GM18505 (cell line): ENCODE results near the gene PDCD1LG2.
"Not testable (repeated sequence)": the region's sequence is repeated elsewhere in the genome, so short reads cannot be mapped to it uniquely, and the experiment has no call there.

Experiments used
- ATAC-seq: cut with Tn5 transposase; IDR thresholded peaks from one replicate; pipeline ENCODE4 v1.9.1; 2021; ENCODE audit not compliant: unreplicated experiment
- POLR2A ChIP-seq: IDR thresholded peaks from 4 replicates; pipeline ENCODE4 v1.6.1; 2011; ENCODE audit warnings: borderline replicate concordance; ENCODE audit not compliant: insufficient read depth, insufficient read length; ENCODE audit errors: extremely low read depth

Gene PDCD1LG2

DNA sequence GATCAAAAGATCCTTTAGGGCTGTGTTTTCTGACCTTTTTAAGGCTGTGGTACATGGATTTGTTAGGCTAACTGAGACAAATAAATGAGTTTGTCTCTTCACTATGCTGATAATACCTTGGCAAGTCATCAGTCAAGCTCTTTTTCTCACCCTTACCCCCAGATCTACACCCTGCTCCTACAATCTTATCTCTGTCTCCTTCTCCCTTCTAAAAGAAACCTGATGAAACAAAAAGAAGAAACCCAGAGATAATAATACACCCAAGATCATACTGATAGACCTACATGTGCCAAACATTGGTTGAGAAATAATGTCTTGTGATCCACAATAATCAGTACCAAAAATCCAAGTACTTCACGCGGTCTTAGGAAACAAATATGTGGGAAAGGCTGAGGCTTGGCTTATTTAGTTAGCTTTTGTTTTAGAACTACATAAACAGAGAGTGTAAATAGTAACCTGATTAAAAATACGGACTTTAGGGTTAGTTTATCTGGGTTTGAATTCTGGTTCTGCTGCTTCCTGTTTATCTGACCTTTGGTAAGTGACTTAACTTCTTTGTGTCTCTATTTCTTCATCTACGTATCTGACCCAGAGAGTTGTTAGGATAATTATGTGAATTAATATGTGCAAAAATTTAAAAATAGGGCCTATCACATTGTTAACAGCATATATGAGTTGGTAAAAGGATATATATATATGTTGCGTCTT lies 24.8 kb upstream of the PDCD1LG2 start:
- no peak for ATAC-seq
- no peak for TF ChIP-seq POLR2A

DNA sequence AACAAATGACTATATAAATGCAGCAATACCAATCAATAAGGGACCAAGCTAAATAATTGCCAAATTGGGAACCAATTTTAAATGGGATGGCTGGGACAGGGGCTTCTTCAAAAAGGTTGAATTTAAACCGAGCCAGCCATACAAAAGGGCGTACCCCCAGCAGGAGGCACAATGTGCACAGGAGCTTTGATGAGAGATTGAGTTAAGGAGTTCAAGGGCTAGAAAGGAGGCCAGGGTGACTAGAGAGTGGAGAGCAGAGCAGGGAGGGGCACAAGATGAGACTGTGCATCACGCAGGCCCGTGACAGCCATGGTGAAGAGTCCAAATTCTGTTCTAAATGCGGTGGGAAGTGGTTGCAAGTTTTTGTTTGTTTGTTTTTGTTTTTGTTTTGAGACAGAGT lies 23.3 kb upstream of the PDCD1LG2 start:
- TF ChIP-seq POLR2A = no peak
- ATAC-seq = no peak

DNA sequence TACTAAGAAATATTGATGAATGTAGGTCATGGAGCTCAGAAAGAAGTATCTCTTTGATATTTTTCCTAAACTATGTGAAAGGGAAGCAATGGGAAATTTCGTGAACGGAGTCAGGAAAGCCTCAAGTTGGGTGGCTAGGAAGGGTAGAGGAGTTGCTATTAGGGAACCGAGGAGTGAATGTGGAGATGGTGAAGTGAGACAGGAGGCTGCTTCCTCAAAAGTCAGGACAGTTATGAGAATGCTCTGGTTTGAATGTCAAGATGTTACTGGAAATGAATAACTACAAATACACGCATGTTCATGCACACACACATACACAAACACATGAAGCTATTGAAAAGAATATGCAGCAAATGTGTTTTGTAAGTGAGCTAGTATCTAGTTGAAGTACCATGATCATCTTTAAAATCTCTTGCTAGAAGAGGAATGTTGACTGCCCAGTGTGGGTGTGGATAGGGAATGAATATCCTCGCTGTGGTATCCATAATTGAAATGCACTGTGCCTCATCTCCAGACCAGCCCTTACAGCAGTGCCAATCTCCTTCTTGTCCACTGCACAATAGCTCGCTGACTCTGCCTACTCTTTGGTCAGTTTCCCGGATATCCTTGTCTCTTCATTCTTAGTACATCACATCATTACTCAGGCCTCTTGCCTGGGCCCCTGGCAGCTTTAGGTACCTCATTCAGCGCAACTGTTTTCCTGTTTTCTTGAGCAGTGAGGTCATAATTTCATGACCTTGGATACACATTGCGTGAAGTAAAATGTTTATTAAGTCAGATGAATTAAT lies 21.9 kb upstream of the PDCD1LG2 start:
- no peak for TF ChIP-seq POLR2A
- no peak for ATAC-seq

DNA sequence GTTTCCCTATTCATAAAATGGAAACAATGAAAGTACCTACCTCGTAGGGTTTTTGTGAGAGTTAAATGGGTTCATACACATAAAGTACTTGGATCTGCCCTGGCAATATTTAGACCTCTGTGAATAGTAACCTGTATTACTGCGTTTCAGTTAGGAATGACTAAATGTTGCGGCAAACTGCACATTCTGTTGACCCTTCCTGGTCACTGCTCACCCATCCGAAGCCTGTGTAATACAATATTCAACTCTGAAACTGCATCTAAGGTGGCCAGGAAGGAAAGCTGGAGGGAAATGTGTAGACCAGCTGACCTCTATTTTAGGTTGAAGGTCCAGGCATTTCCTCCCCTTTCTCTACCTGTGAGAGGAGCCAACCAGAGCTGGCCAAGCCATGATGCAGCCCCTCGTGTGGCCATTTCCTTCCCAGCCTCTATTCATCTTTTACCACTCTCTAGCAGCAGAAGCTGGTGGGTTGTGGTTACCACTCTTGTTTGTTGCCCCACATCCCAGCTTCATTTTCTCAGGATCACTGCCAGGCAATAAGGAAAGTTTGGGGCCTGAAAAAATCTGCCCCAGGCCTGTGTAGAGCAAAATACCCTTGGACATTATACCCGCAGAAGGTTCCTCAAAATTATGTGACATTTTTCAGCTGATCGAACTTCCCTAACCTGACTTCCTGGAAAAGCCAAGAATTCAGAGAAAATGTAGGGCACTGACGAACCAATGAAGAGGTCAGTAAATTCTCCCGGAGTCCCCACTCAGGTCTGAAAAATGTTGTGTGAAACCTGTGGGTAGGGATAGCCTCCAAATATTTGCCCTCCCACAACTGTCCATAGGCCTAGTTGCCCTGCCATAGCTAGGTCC lies 20.5 kb upstream of the PDCD1LG2 start:
- TF ChIP-seq POLR2A = no peak
- no peak for ATAC-seq

DNA sequence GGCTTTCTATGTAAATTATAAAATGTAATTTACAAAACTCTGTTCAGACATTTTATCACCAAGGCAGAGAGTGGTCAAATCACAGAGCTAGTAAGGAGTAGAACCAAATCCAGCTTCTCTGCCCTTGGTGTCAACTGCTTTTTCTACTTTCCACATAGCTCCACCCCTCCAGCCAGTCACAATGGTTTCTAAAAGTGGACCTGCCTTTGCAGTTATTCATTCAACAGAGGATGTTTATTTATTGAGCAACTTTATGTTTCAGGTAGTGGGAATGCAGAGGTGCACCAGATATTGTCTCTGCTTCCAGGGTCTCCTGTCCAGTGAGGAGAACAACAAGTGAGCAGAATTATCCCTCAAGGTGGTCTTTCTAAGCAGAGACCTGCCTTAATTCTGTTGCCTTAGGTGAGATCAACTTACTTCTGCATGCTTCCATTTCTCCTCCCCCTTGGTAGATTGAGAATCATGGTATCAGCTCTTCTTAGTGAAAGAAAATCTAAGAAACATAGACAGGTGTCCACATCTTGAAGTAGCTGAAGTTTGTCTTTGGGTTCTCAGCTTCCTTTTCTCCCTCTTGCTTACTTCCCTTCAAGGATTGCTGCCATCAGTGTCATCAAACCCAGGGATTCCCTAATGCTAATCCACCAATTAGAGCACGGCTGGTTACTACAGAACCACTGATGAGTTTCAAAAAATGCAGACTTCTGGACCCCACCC lies 17.2 kb upstream of the PDCD1LG2 start:
- TF ChIP-seq POLR2A = no peak
- ATAC-seq = no peak

DNA sequence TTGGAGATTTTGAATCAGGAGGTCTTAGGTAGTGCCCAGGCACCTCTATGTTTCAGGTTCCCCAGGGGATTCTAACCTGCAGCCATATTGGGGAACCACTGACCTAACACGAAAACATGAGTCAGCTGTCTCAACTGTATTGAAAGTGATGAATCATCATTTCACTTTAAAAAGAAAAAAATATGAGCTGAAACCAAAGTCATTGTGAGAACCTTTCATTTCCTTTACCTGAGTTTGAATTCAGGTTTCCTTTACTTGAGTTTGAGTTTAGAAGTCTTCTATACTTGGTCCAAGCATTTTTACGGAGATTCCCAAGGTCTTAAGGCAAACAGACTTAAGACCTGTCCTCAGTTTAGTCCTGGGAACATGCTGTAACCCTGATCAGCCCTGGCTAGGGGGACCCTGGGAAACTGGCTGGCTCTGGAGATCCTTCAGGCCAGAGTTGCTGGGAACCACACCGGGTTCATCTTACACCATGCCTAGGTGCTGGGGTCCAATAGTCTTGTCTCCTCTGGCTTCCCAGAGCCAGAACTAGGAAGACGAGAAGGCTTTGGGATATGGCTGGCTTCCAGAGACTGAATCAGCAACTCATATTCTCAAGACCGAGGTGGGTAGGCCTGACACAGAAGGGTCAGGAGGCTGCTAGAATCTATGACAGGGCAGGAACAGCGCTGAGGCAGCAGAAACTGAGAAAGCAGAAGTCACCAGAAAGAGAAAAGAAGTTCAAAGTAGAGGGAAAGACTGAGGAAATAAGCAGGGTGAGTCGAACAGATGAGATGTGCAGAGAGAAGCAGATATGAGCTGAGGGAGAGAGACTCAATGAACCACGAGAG lies 16.4 kb upstream of the PDCD1LG2 start:
- peak; percentile 84 for ATAC-seq
- no peak for TF ChIP-seq POLR2A

DNA sequence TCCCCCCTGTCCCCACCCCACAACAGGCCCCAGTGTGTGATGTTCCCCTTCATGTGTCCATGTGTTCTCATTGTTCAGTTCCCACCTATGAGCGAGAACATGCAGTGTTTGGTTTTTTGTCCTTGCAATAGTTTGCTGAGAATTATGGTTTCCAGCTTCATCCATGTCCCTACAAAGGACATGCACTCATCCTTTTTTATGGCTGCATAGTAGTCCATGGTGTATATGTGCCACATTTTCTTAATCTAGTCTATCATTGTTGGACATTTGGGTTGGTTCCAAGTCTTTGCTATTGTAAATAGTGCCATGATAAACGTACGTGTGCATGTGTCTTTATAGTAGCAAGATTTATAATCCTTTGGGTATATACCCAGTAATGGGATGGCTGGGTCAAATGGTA lies 15.6 kb upstream of the PDCD1LG2 start:
- ATAC-seq = not testable (repeated sequence)

DNA sequence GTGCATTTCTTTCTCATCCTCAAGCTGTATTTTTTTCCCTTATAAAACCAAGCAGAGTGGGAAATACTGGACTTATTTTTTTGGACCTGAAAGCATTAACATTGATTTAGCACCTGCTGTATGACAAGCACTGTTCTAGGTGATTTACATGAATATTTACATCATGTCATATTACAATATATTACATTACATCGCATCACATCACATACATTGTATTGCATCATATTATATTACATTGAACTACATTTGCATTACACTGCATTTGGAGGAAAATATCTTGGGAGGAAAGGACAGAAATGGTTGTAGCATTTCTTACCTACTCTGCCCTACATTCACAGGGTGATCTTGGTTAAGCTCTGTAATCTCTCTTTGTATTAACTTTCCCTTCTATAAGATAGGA lies 11.2 kb upstream of the PDCD1LG2 start:
- TF ChIP-seq POLR2A = no peak
- no peak for ATAC-seq

DNA sequence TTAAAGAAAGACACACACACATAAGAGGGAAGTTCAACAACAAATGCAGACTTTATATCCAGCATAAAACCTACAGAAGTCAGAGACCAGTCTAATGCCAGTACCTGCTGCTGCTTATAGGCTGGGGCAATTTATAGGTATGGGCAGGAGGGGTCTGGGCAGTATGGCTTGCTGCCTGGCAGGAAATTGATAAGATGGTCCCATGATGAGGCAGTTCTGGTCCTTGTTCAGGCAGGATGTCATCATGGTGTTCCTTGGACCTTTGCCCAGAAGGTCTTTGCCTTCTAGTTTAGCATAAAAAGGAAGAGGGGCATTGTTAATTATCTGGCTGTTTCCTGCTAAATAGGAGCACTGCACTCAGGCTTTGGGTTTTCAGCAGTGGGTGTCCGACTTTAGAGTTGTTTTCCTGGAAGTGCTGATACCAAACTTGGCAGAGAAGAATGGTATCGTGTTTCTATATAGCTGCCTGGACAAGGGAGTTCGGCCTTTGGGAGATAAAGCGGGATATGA lies 10.4 kb upstream of the PDCD1LG2 start:
- ATAC-seq = no peak

DNA sequence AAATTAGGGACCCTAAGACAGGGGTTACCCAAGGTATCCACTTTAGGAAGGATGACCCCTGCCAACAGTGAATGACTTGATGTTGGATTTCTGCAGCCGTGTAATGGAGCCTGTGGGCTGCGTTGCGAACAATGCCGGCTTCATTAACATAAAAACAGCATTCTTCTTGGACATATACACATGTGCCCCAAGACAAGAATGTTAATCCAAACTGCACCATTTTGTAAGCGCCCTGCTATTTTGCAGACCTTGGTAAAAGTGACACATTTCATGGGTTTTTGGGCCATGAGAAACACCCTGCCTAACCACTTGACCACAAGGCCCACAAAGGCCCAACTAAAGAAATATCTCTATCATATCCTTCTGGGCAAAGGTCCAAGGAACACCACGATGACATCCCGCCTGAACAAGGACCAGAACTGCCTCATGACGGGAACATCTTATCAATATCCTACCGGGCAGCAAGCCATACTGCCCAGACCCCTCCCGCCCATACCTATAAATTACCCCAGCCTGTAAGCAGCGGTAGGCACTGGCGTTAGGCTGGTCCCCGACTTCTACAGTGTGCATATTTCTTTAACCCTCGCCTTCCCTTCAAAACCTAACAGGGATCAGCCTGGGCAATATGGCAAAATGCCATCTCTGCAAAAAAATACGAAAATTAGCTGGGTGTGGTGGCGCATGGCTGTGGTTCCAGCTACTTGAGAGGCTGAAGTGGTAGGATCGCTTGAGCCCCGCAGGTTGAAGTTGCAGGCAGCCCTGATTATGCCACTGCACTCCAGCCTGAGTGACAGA lies 9.7 kb upstream of the PDCD1LG2 start:
- TF ChIP-seq POLR2A = no peak
- ATAC-seq = no peak

More for the DNA sequence above, 10.4 kb upstream of the PDCD1LG2 start:
- no peak for TF ChIP-seq POLR2A

DNA sequence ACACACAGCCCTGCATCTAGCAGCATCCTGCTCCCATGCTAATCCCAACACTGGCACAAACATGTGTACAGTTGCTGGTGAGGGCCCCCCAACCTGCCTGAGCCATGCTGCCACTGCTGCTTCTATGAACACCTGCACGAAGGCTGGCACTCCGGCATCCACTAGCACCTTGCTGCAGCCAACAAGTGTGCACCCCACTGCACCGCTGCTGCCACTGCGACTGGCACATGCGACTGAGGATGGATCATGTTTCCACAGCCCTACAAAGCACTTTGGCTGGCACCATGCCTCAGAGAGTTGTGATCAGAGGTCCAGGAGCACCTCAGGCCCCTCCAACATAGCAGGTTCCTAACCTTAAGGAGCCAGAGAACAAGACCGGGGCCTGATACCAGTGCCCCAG lies 7.8 kb upstream of the PDCD1LG2 start:
- ATAC-seq = no peak
- no peak for TF ChIP-seq POLR2A

DNA sequence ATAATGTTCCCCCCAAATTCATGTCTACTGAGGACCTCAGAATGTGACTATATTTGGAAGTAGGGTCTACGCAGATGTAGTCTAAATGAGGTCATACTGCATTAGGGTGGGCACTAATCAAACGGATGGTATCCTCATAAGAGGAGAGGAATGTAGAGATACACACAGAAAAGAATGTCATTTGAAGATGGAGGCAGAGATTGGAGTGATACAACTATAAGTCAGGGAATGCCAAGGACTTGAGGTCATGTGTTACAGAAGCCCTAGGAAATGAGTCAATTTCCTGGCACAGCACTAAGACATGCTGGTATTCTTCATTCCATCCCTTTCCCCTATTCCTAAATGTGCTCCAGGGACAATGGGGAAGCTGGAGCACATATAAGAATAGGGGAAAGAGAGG lies 758 bp upstream of the PDCD1LG2 start:
- ATAC-seq = no peak
- no peak for TF ChIP-seq POLR2A

DNA sequence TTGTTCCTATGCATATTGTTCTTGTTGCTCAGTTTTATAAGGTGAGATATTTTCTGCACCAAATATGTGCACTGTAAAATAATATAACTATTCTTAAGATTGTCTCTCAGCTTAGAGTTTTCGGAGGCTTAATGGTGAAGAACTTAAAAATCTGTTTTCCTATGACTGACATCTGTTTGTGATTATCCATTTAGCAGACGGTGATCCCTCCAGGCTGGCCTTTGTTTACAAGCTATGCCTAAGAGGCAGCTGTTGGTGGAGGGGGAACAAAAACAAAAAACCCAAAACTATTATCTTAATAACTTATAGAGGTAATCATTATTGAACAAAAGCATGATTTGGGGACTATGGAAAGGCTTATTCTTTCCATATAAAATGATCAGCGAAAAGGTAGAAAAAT lies 658 bp downstream of the PDCD1LG2 start:
- no peak for TF ChIP-seq POLR2A
- no peak for ATAC-seq
